Activated CD8-positive, alpha-beta memory T cell treated with anti-CD3 and anti-CD28 coated beads for 36 hours (primary cell): Measurements from ENCODE around the gene CREBL2. TPM values are rescaled to one million over a fixed set of nuclear protein-coding genes. Genes with fewer than 3 reads are reported as not detected.
"Not testable (repeated sequence)": the region's sequence is repeated elsewhere in the genome, so short reads cannot be mapped to it uniquely, and the experiment has no call there.

Source experiments
- CTCF ChIA-PET: fragments of 350-600 bp; sonication (Branson Sonifier 250); formaldehyde crosslinking; loops from one replicate; lab custom pipeline; 2021; ENCODE audit warnings: antibody characterized with exemption; lab: Charles Lee
- POLR2A ChIA-PET: fragments of 350-600 bp; sonication (Branson Sonifier 250); formaldehyde crosslinking; loops from one replicate; lab custom pipeline; 2021; ENCODE audit warnings: antibody characterized with exemption; lab: Charles Lee
- total RNA-seq, 2 experiments: library from RNA; stranded (reverse); gene quantifications; one replicate each; pipeline ENCODE4 v1.2.3, GENCODE V29; 2021

Gene CREBL2
- total RNA-seq, 2 experiments from 2014 or later, result 20.2 to 20.5 TPM

DNA sequence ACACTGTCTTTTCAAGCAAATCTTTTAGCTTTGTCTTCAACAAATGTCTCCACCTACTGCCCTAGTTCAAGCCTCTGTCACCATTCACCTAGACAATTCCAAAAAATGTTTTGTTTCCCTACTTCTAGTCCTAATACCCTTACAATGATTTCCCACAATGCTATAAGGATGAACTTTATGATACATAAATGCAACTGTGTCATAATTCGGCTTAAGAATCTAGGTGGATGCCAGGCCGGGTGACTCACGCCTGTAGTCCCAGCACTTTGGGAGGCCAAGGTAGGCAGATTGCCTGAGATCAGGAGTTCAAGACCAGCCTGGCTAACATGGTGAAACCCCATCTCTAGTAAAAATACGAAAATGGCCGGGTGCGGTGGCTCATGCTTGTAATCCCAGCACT lies 20.7 kb upstream of the CREBL2 start:
- CTCF ChIA-PET, result no interaction called here
- POLR2A ChIA-PET, result no interaction called here

DNA sequence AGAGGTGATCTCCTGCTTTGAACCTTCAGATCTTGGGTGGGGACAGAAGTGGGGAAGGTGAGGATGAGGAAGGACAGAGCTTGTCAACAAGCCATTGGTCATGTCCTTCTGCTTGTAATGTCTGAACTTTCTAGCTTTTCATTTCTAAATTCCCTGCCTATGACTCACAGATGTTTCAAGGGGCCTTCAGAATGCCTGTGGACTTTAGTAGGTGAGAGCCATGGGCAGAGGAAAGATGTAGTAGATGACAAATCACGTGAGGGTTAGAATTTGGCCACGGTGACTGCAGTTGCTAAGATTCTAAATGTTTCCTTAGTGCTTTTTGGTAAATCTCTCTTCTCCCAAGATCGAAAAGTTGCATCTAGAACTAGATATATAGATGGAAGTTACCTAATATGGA lies 18.7 kb upstream of the CREBL2 start:
- CTCF ChIA-PET, result no interaction called here
- POLR2A ChIA-PET, result no interaction called here

DNA sequence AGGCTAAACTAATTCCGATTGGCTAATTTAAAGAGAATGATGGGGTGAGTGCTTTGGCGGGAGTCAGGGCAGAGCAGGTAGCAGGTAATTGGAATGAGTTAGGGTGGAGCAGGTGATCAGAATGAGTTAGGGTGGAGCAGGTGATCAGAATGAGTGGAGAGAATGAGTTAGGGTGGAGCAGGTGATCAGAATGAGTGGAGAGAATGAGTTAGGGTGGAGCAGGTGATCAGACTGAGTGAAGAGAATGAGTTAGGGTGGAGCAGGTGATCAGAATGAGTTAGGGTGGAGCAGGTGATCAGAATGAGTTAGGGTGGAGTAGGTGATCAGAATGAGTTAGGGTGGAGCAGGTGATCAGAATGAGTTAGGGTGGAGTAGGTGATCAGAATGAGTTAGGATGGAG lies 15.7 kb upstream of the CREBL2 start:
- POLR2A ChIA-PET, CTCF ChIA-PET: not testable (repeated sequence)

- POLR2A ChIA-PET, CTCF ChIA-PET: not testable (repeated sequence)
Observed at GRCh38 chr12:12596598-12596997, 15.1 kb upstream of the CREBL2 start.

DNA sequence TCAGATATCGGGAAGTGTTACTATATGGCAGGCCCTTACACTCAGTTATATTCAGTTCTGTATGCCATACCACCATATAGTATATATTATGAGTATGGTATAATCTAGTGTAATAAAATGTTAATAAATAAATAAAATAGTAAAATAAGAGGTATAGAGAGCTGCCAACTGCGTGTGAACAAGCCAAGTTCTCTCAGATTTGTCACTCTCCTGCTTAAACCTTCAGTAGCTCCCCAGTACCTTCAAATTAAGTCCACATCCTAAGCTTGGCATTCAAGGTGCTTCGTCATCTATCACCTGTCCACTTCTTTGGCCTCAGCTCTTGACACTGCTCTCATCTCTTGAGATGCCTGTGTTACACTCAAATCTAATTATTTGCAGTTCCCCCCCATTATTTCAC lies 12.8 kb upstream of the CREBL2 start:
- POLR2A ChIA-PET, result interaction anchor here (0.9 kb wide), 1 partner anchor 239 kb away, joined by 3 read pairs; no protein-coding TSS in a partner anchor

GRCh38 chr12:12599750-12600643 lies 11.7 kb upstream of the CREBL2 start:
- POLR2A ChIA-PET, result no interaction called here
- CTCF ChIA-PET, result interaction anchor here (0.5 to 1.4 kb wide), 3 partner anchors 31 to 105 kb away, joined by 3 to 5 read pairs (median 4); no protein-coding TSS in a partner anchor

More for the DNA sequence above, 12.8 kb upstream of the CREBL2 start:
- CTCF ChIA-PET, result interaction anchor here (0.5 to 1.4 kb wide), 4 partner anchors 32 to 106 kb away, joined by 3 read pairs; no protein-coding TSS in a partner anchor

DNA sequence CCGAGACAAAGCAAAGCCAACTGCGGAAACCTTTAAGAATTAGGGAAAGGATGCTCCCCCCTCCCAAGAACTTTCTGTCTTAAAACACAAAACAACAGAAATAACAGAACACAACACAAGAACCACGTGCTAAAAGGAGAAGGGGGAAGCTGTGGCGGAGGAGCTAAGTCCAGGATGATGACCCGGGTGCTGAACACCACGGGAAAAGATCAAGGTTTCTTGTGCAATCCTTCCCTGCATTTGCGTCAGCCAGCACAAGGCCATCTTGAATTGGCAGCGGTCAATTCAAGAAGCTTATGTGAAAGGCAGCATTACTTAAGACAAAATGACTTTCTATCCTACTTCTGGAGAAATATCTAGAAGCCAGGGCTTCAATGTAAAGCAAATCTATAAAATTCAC lies 11.0 kb upstream of the CREBL2 start:
- ChIA-PET POLR2A (no interaction called here), CTCF (interaction anchor here (0.6 kb wide), 1 partner anchor 101 kb away, joined by 5 read pairs; no protein-coding TSS in a partner anchor)

GRCh38 chr12:12604740-12605139 lies 6.9 kb upstream of the CREBL2 start:
- ChIA-PET POLR2A (no interaction called here), CTCF (no interaction called here)

DNA sequence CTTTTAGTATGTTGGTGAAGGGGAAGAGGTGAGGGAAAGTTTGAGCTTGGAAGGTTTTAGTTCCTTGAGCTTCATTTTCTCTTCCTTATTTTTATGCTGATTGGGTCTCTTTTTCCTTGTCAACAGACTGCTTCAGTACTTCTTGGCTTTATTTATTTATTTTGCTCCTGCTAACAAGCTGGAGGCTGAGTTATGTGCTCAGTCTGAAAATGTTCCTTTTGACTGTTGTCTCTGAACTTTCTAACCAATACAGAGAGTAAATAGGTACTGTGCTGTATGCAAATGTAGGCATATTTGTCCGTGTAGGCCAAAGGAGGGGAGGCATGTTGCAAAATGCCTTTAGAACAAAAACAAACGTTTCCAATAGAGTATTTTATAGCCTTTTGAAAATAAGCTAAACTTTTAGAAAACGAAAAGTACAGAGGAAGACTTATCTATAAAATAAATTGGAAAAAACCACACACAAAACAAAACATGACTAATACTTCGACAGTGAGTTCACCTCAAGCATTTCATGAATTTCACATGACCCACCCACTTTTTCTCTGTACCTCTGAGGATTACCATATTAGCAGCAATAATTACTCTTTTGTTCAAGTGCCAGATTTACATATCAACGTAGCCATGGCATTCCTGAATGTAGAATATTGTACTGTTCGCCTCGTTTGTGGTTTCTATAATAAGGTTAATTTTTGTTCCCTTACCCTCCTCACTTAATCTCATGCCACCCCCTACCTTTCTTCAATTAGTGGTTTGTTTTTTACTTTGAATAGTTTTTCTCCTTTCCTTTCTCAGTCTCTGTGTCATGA lies 4.7 kb upstream of the CREBL2 start:
- POLR2A ChIA-PET, result no interaction called here

DNA sequence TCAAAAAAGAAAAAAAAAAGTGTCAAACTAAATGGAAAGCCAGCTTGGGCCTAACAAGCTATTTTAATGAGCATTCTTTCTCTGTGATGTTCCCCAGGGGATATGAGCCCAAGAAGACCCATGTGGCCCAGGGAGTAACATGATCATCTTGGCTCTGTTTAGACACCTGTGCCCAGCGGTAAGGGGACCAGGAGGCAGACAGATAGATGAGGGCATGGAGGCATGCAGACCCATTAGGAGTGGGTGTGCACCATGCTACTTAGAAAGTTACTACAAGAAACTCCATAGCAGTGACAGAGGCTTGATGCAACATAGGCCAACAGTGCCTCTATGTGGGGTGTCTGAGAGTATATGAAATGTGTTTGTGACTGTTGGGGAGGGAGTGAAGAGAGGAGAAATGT lies 3.1 kb upstream of the CREBL2 start:
- CTCF ChIA-PET, result no interaction called here
- POLR2A ChIA-PET, result no interaction called here

More for the DNA sequence above, 4.7 kb upstream of the CREBL2 start:
- CTCF ChIA-PET, result interaction anchor here (0.8 kb wide), 1 partner anchor 130 kb away, joined by 3 read pairs; no protein-coding TSS in a partner anchor

GRCh38 chr12:12609692-12610091 lies 2.0 kb upstream of the CREBL2 start:
- CTCF ChIA-PET, result interaction anchor here (0.7 to 0.9 kb wide), 2 partner anchors 41 to 232 kb away, joined by 3 to 4 read pairs; no protein-coding TSS in a partner anchor
- POLR2A ChIA-PET, result interaction anchor here (0.7 kb wide), 1 partner anchor 61 kb away, joined by 3 read pairs; no protein-coding TSS in a partner anchor

DNA sequence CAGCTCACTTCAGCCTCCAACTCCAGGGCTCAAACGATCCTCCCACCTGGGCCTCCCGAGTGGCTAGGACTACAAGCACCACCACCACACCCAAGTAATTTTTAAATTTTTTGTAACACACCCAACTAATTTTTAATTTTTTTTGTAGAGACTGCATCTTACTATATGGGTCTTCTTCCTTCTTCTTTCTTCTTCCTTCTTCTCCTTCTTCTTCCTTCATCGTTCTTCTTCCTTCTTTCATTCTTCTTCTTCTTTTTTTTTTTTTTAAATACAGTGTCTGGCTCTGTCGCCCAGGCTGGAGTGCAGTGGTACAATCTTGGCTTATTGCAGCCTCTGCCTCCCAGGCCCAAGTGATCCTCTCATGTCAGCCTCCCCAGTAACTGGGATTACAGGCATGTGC lies 965 bp upstream of the CREBL2 start:
- CTCF ChIA-PET, result no interaction called here

DNA sequence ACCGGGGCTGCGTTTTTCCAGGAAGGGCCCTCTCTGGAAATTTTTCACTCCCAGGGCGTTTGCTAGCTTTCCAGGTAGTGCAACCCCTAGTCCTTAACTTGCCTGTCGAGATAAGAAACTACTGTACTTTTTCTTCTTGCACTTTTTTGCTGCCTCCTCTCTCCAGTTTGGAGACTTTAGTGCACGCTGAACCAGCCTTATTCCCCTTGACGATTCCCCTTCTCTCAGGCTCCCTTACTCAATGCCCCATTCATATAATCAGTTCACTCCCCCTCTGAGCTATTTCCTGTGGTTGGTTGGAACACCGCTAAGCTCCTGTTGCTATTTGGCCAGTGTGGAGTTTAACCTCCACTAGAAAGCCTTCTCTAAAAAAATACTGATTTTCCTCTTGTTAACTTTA lies 682 bp downstream of the CREBL2 start:
- ChIA-PET POLR2A (interaction anchor here (0.5 to 1.1 kb wide), 3 partner anchors 85 to 121 kb away, joined by 3 to 5 read pairs (median 4); no protein-coding TSS in a partner anchor), CTCF (interaction anchor here (0.7 kb wide), 1 partner anchor 125 kb away, joined by 3 read pairs; no protein-coding TSS in a partner anchor)

More for the DNA sequence above, 965 bp upstream of the CREBL2 start:
- POLR2A ChIA-PET, result no interaction called here

DNA sequence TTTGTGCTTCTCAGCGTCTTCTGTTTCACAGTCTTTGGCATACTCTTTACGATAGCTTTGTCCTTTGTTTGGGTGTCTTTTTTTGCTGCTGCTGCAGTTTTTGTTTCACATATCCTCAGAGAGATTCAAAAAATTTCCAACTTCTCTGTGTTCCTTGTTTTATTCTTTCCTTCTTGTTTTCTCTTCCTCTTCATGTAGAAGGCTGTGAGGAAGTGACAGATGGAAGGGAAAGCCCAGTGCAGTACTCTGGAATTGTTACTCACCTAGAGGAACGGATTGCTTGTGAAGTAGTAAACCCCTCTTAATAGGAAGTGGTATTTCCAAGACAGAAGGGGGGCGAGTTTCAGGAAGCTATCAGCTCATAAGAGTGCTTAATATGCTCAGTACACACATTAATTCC lies 1.7 kb downstream of the CREBL2 start:
- ChIA-PET CTCF (interaction anchor here (0.7 kb wide), 1 partner anchor 150 kb away, joined by 3 read pairs; no protein-coding TSS in a partner anchor), POLR2A (interaction anchor here (1.1 kb wide), 1 partner anchor 122 kb away, joined by 5 read pairs; no protein-coding TSS in a partner anchor)

DNA sequence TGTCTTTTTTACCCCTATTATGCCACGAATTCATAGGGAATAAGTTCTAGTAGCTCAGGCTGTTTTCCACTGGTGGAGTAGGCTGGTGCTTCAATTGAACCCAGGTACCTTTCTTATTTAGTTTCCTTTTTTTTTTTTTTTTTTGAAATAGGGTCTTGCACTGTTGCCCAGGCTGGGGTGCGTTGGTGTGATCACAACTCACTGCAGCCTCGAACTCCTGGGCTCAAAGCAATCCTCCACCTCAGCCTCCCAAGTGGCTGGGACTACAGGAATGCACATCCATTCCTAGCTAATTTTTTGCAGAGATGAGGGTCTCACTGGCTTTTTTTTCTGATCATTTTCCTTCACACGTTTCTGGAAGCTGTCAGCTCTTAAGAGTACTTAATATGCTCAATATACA lies 2.7 kb downstream of the CREBL2 start:
- POLR2A ChIA-PET, result no interaction called here

GRCh38 chr12:12616512-12617310 lies 5.0 kb downstream of the CREBL2 start:
- POLR2A ChIA-PET, result interaction anchor here (0.8 kb wide), 1 partner anchor 98 kb away, joined by 3 read pairs; no protein-coding TSS in a partner anchor
- CTCF ChIA-PET, result no interaction called here

More for the DNA sequence above, 2.7 kb downstream of the CREBL2 start:
- CTCF ChIA-PET, result interaction anchor here (0.6 to 0.8 kb wide), 3 partner anchors 18 to 148 kb away, joined by 3 to 5 read pairs (median 3); no protein-coding TSS in a partner anchor

DNA sequence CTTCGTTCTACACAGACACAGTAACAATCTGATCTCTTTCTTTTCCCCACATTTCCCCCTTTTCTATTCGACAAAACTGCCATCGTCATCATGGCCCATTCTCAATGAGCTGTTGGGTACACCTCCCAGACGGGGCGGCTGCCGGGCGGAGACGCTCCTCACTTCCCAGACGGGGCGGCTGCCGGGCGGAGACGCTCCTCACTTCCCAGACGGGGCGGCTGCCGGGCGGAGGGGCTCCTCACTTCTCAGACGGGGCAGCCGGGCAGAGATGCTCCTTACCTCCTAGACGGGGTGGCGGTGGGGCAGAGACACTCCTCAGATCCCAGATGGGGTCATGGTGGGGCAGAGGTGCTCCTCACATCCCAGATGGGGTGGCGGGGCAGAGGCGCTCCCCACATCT lies 6.4 kb downstream of the CREBL2 start:
- POLR2A ChIA-PET, CTCF ChIA-PET: not testable (repeated sequence)

DNA sequence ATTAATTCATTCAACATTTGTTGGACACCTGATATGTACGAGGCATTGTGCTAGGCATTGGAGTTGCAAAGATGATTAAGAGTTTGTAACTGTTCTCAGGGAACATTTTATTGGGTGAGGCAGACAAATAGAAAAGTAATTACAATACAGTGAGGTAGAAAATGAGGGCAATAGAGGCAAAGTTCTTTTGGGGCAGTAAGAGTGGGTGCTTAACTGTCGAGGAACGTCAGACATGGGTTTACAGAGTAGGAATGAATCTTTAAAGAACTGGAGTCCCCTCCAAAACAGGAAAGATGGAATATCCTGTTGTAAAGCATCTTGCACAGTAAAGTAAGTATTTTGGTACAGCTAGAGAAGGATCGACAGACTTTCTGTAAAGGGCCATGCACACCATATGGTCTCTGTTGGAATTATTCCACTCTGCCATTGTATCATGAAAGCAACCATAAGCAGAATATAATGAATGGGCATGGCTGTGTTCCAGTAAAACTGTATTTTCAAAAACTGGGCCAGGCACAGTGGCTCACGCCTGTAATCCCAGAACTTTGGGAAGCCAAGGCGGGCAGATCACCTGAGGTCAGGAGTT lies 9.1 kb downstream of the CREBL2 start:
- ChIA-PET CTCF (interaction anchor here (1.4 kb wide), 1 partner anchor 25 kb away, joined by 4 read pairs; no protein-coding TSS in a partner anchor), POLR2A (no interaction called here)
